Endothelial cell of umbilical vein (primary cell): ENCODE measurements around the gene GPR146. TPM values are rescaled to one million over a fixed set of nuclear protein-coding genes. Genes with fewer than 3 reads are reported as not detected.

Experiments used
- BruUV-seq: library from RNA; stranded (reverse); fragments of 400-500 nt; replicated peaks from 2 replicates; lab custom pipeline; 2021; lab: Mats Ljungman, UMichigan
- CTCF ChIA-PET: fragments of 300-600, 350-600 bp; sonication (Branson Sonifier 250); formaldehyde crosslinking; loops from one replicate; lab custom pipeline; 2021; ENCODE audit warnings: antibody characterized with exemption, inconsistent platforms; lab: Charles Lee
- POLR2A ChIA-PET: fragments of 300-600, 350-600 bp; sonication (Branson Sonifier 250); formaldehyde crosslinking; loops from one replicate; lab custom pipeline; 2021; ENCODE audit warnings: antibody characterized with exemption, inconsistent platforms; lab: Charles Lee
- DNase-seq: peaks from one replicate; pipeline ENCODE4 v3.0.0-alpha.2; 2011; ENCODE audit warnings: low read depth, low spot score
- FAIRE-seq: peaks from 2 replicates; lab custom pipeline; 2011; peaks lifted over from hg19 to GRCh38; lab: Jason Lieb, UNC
- H2AFZ ChIP-seq: 2 replicates; pipeline ENCODE4 v1.6.0; 2012; ENCODE audit warnings: low read depth, low read length, control low read depth, inconsistent platforms
- H3K27ac ChIP-seq: 2 replicates; pipeline ENCODE4 v1.5.1; 2011; ENCODE audit warnings: low read depth, mild to moderate bottlenecking, control low read depth, low read length, moderate library complexity; ENCODE audit not compliant: insufficient read depth
- H3K27me3 ChIP-seq, 2 experiments: 2 replicates each; pipeline versions ENCODE4 v1.6.0 to v1.6.1; 2011; ENCODE audit warnings: low read length in 2 of 2, mixed read lengths in 1 of 2; ENCODE audit not compliant: control insufficient read depth in 2 of 2, insufficient read depth in 2 of 2
- H3K36me3 ChIP-seq, 2 experiments: 2 replicates in 1 of 2; 3 replicates in 1 of 2; pipeline ENCODE4 v1.5.1; 2011; ENCODE audit warnings: low read length in 2 of 2, mild to moderate bottlenecking in 1 of 2, moderate library complexity in 1 of 2; ENCODE audit not compliant: control insufficient read depth in 2 of 2, insufficient read depth in 2 of 2; ENCODE audit errors: extremely low read depth in 1 of 2
- H3K4me1 ChIP-seq: 3 replicates; pipeline ENCODE4 v1.5.1; 2011; ENCODE audit warnings: mild to moderate bottlenecking, low read length; ENCODE audit not compliant: control insufficient read depth, insufficient read depth; ENCODE audit errors: extremely low read depth
- H3K4me2 ChIP-seq: 2 replicates; pipeline ENCODE4 v1.6.1; 2011; ENCODE audit warnings: low read length, control low read depth, mixed read lengths; ENCODE audit not compliant: insufficient read depth
- H3K4me3 ChIP-seq, 3 experiments: fragments of 200-600 bp in 1 of 3; sonication (generic), shearing (Covaris generic) in 1 of 3; replicated peaks in 1 of 3; 2 replicates each; pipeline ENCODE4 v1.5.1; 2011 to 2016; ENCODE audit warnings: control low read depth in 3 of 3, low read length in 3 of 3, mild to moderate bottlenecking in 2 of 3, inconsistent platforms in 1 of 3, low read depth in 1 of 3, moderate library complexity in 1 of 3; ENCODE audit not compliant: insufficient read depth in 1 of 3
- H3K79me2 ChIP-seq: 2 replicates; pipeline ENCODE4 v1.6.0; 2012; ENCODE audit warnings: low read length, inconsistent platforms; ENCODE audit not compliant: control insufficient read depth, insufficient read depth
- H3K9ac ChIP-seq: replicated peaks from 2 replicates; pipeline ENCODE3; 2011; ENCODE audit warnings: low read length, control low read depth; ENCODE audit not compliant: insufficient read depth; ENCODE audit errors: extremely low read depth
- H3K9me1 ChIP-seq: replicated peaks from 3 replicates; pipeline ENCODE4 v1.6.0; 2011; ENCODE audit warnings: mild to moderate bottlenecking, low read length; ENCODE audit not compliant: control insufficient read depth, insufficient read depth; ENCODE audit errors: extremely low read depth
- H3K9me3 ChIP-seq: replicated peaks from 2 replicates; pipeline ENCODE4 v1.5.1; 2012; ENCODE audit warnings: low read length, inconsistent platforms; ENCODE audit not compliant: control insufficient read depth, insufficient read depth
- H4K20me1 ChIP-seq: replicated peaks from 2 replicates; pipeline ENCODE3; 2011; ENCODE audit warnings: mild to moderate bottlenecking, low read length; ENCODE audit not compliant: control insufficient read depth, insufficient read depth; ENCODE audit errors: extremely low read depth
- CTCF ChIP-seq, 2 donors: IDR thresholded peaks; 1 replicate in 1 of 2; 2 replicates in 1 of 2; pipeline ENCODE4 v1.5.1; 2011; ENCODE audit warnings: low read length in 2 of 2, mild to moderate bottlenecking in 2 of 2, moderate library complexity in 2 of 2, control low read depth in 1 of 2, inconsistent platforms in 1 of 2, low read depth in 1 of 2; ENCODE audit not compliant: insufficient read depth in 1 of 2; ENCODE audit errors: extremely low read depth in 1 of 2
- EZH2 ChIP-seq: IDR thresholded peaks from 2 replicates; pipeline ENCODE4 v1.6.1; 2012; ENCODE audit warnings: borderline replicate concordance, low read depth, mild to moderate bottlenecking, moderate library complexity, low read length, inconsistent platforms; ENCODE audit not compliant: severe bottlenecking
- JUN ChIP-seq: IDR thresholded peaks from 2 replicates; pipeline ENCODE4 v1.6.1; 2011; ENCODE audit warnings: borderline replicate concordance, low read depth; ENCODE audit not compliant: insufficient read length, insufficient read depth
- MAX ChIP-seq: IDR thresholded peaks from 2 replicates; pipeline ENCODE4 v1.6.1; 2011; ENCODE audit not compliant: insufficient read depth, insufficient read length
- MYC ChIP-seq: IDR thresholded peaks from one replicate; pipeline ENCODE4 v1.6.1; 2011; ENCODE audit warnings: mild to moderate bottlenecking, low read depth, low read length
- POLR2A ChIP-seq: IDR thresholded peaks from 2 replicates; pipeline ENCODE4 v1.6.1; 2012; ENCODE audit warnings: low read depth, mild to moderate bottlenecking, control low read depth, low read length
- POLR2AphosphoS5 ChIP-seq: IDR thresholded peaks from 2 replicates; pipeline ENCODE4 v1.6.1; 2012; ENCODE audit warnings: low read depth, mild to moderate bottlenecking, control low read depth, low read length, moderate library complexity; ENCODE audit not compliant: insufficient read depth
- dilution Hi-C: fragments of 300-500 bp; cut with MboI; formaldehyde crosslinking; loops from one replicate; pipeline ENCODE4 v1.15.0; 2019; ENCODE audit warnings: low sequenced_read_pairs; ENCODE audit not compliant: extremely low pct_ligation_motif_present
- intact Hi-C: fragments of 100-400 bp; cut with micrococcal nuclease; formaldehyde crosslinking; loops from one replicate; pipeline ENCODE4 v1.10.0; 2022
- polyA plus RNA-seq, 4 experiments: library from polyadenylated mRNA; depleted of rRNA in 3 of 4; stranded (reverse) in 3 of 4; unstranded in 1 of 4; fragments of >200 nt; gene quantifications; 2 replicates each; pipeline versions ENCODE4 v1.2.1 to v1.2.3, GENCODE V29; 2011 to 2012; ENCODE audit warnings: missing spikeins in 1 of 4
- total RNA-seq: library from RNA; stranded (reverse); gene quantifications from 2 replicates; pipeline ENCODE4 v1.2.3, GENCODE V29; 2021

The GPR146 gene
- total and polyA plus RNA-seq, 2 donors (not counting 3 experiments of a cell fraction or from before 2014, with no cell fraction given): 18.5 to 44.8 TPM

- Histone ChIP-seq H3K27ac (no peak overlapping the region), H3K9me3 (no peaks in the 10 kb centered on the region), H2AFZ (no peak overlapping the region), H3K4me1 (peaks cover 3% of the 10 kb centered on the region), H3K9me1 (no peaks in the 10 kb centered on the region), H3K36me3 (no peaks in the 10 kb centered on the region), H3K4me3 (no peak overlapping the region), H3K27me3 (no peaks in the 10 kb centered on the region), H4K20me1 (no peaks in the 10 kb centered on the region), H3K9ac (no peak overlapping the region), H3K79me2 (no peaks in the 10 kb centered on the region), H3K4me2 (no peak overlapping the region)
- ChIA-PET POLR2A (no interaction called here), CTCF (interaction anchor here (0.9 to 3.4 kb wide), 2 partner anchors 87 kb away, joined by 3 to 10 read pairs; no protein-coding TSS in a partner anchor)
- DNase-seq: no peak
- dilution Hi-C loops (no loop called here), intact Hi-C loops (no loop called here)
- no TSS peak for BruUV-seq
- no peak for FAIRE-seq
- TF ChIP-seq MYC (no peak), POLR2AphosphoS5 (no peak), MAX (no peak), POLR2A (no peak), CTCF (IDR thresholded peaks at IDR 0.05; ENCODE audit: extremely low read depth in 1 of 2, insufficient read depth in 1 of 2, low read depth in 1 of 2, low read length in 2 of 2) (no peak), EZH2 (no peak), JUN (no peak)
These were observed 36.0 kb downstream of the GPR146 start for GRCh38 chr7:1080252-1080920.
